GM21529 (cell line): ENCODE data around the gene ACOD1.
"Not testable (repeated sequence)": the region's sequence is repeated elsewhere in the genome, so short reads cannot be mapped to it uniquely, and the experiment has no call there.

Experiments used
- ATAC-seq: cut with Tn5 transposase; IDR thresholded peaks from one replicate; pipeline ENCODE4 v1.9.1; 2021; ENCODE audit not compliant: unreplicated experiment

Gene ACOD1

GRCh38 chr13:76948149-76948548 is at the start of gene ACOD1:
ACOD1 (plus strand) TSS chr13:76948511; CDS start chr13:76948559, 48 bp downstream.
- no peak for ATAC-seq

GRCh38 chr13:76899066-76899465 is 49.2 kb upstream of the ACOD1 start:
- not testable (repeated sequence) for ATAC-seq

- ATAC-seq = peak; percentile 99
Measured at GRCh38 chr13:76903544-76904162, 44.7 kb upstream of the ACOD1 start.

- no peak for ATAC-seq
Measured at GRCh38 chr13:76904507-76904906, 43.8 kb upstream of the ACOD1 start.

GRCh38 chr13:76912476-76912875 is 35.8 kb upstream of the ACOD1 start:
- ATAC-seq = no peak

- no peak for ATAC-seq
Measured at GRCh38 chr13:76913898-76914297, 34.4 kb upstream of the ACOD1 start.

- ATAC-seq = no peak
Measured at GRCh38 chr13:76917095-76917494, 31.2 kb upstream of the ACOD1 start.

GRCh38 chr13:76917755-76918481 is 30.4 kb upstream of the ACOD1 start:
- not testable (repeated sequence) for ATAC-seq

GRCh38 chr13:76921516-76921915 is 26.8 kb upstream of the ACOD1 start:
- no peak for ATAC-seq

GRCh38 chr13:76925115-76925514 is 23.2 kb upstream of the ACOD1 start:
- ATAC-seq = no peak

GRCh38 chr13:76927955-76928354 is 20.4 kb upstream of the ACOD1 start:
- no peak for ATAC-seq

GRCh38 chr13:76928456-76928855 is 19.9 kb upstream of the ACOD1 start:
- no peak for ATAC-seq

- ATAC-seq = no peak
Measured at GRCh38 chr13:76929320-76929719, 19.0 kb upstream of the ACOD1 start.

GRCh38 chr13:76929851-76930374 is 18.4 kb upstream of the ACOD1 start:
- no peak for ATAC-seq

- ATAC-seq = no peak
Measured at GRCh38 chr13:76932076-76932475, 16.2 kb upstream of the ACOD1 start.

- ATAC-seq = no peak
Measured at GRCh38 chr13:76934671-76935070, 13.6 kb upstream of the ACOD1 start.

GRCh38 chr13:76936763-76937162 is 11.5 kb upstream of the ACOD1 start:
- ATAC-seq = no peak

- ATAC-seq = no peak
Measured at GRCh38 chr13:76937281-76937820, 11.0 kb upstream of the ACOD1 start.

GRCh38 chr13:76939215-76939614 is 9.1 kb upstream of the ACOD1 start:
- no peak for ATAC-seq

GRCh38 chr13:76942363-76942762 is 5.9 kb upstream of the ACOD1 start:
- no peak for ATAC-seq

- no peak for ATAC-seq
Measured at GRCh38 chr13:76943646-76944045, 4.7 kb upstream of the ACOD1 start.

GRCh38 chr13:76944456-76944855 is 3.9 kb upstream of the ACOD1 start:
- no peak for ATAC-seq
